Liver (tissue), 9 donors: ENCODE results near the gene ENAM. TPM values are rescaled to one million over a fixed set of nuclear protein-coding genes. Genes with fewer than 3 reads are reported as not detected.
"Not testable (repeated sequence)": the region's sequence is repeated elsewhere in the genome, so short reads cannot be mapped to it uniquely, and the experiment has no call there.

ENCODE experiments used
- DNase-seq: peaks from one replicate; pipeline ENCODE4 v3.0.0-alpha.2; 2017; ENCODE audit warnings: low spot score
- H3K27ac ChIP-seq, 2 donors: one replicate each; pipeline ENCODE4 v1.7.0; 2013; ENCODE audit warnings: inconsistent platforms in 2 of 2, low read length in 2 of 2, control low read depth in 1 of 2, low read depth in 1 of 2, mild to moderate bottlenecking in 1 of 2
- H3K27me3 ChIP-seq, 4 donors: one replicate each; pipeline versions ENCODE4 v1.6.1 to v1.7.0; 2013; ENCODE audit warnings: low read length in 3 of 4, inconsistent platforms in 1 of 4, mild to moderate bottlenecking in 1 of 4, moderate library complexity in 1 of 4; ENCODE audit not compliant: control insufficient read depth in 4 of 4, insufficient read depth in 4 of 4
- H3K36me3 ChIP-seq, 4 donors: one replicate each; pipeline versions ENCODE4 v1.6.1 to v1.7.0; 2013; ENCODE audit warnings: low read length in 3 of 4, mild to moderate bottlenecking in 3 of 4, low read depth in 1 of 4, moderate library complexity in 1 of 4; ENCODE audit not compliant: control insufficient read depth in 4 of 4, insufficient read depth in 3 of 4
- H3K4me1 ChIP-seq, 4 donors: one replicate each; pipeline versions ENCODE4 v1.6.1 to v1.7.0; 2013; ENCODE audit warnings: low read length in 3 of 4, mild to moderate bottlenecking in 3 of 4, moderate library complexity in 1 of 4; ENCODE audit not compliant: control insufficient read depth in 4 of 4, insufficient read depth in 4 of 4
- H3K4me3 ChIP-seq, 3 donors: one replicate each; pipeline versions ENCODE4 v1.6.1 to v1.7.0; 2013; ENCODE audit warnings: low read length in 3 of 3, control low read depth in 1 of 3, low read depth in 1 of 3, mild to moderate bottlenecking in 1 of 3
- H3K9ac ChIP-seq, 2 donors: one replicate each; pipeline ENCODE4 v1.7.0; 2013; ENCODE audit warnings: low read length in 2 of 2, mild to moderate bottlenecking in 2 of 2, moderate library complexity in 2 of 2, control low read depth in 1 of 2, low read depth in 1 of 2
- H3K9me3 ChIP-seq, 4 donors: one replicate each; pipeline versions ENCODE4 v1.6.1 to v1.7.0; 2013; ENCODE audit warnings: low read length in 3 of 4; ENCODE audit not compliant: control insufficient read depth in 4 of 4
- ATF3 ChIP-seq: IDR thresholded peaks from 2 replicates; pipeline ENCODE4 v1.6.1; 2016; ENCODE audit warnings: antibody characterized with exemption
- CTCF ChIP-seq: fragments of 150-350 bp; IDR thresholded peaks from 2 replicates; pipeline ENCODE4 v1.5.1; 2017; ENCODE audit warnings: improper control_type of control experiment, low read depth, low read length; ENCODE audit not compliant: missing input control
- EGR1 ChIP-seq, 2 donors: IDR thresholded peaks; 2 replicates each; pipeline ENCODE4 v1.6.1; 2016 to 2018; ENCODE audit warnings: antibody characterized with exemption in 2 of 2, low read depth in 2 of 2
- FOXA1 ChIP-seq: IDR thresholded peaks from 2 replicates; pipeline ENCODE4 v1.6.1; 2016; ENCODE audit warnings: antibody characterized with exemption
- FOXA2 ChIP-seq: IDR thresholded peaks from 2 replicates; pipeline ENCODE4 v1.6.1; 2016; ENCODE audit warnings: antibody characterized with exemption
- HNF4A ChIP-seq, 2 donors: conservative IDR thresholded peaks; 2 replicates each; pipeline ENCODE4 v1.6.1; 2016; ENCODE audit warnings: antibody characterized with exemption in 2 of 2, mild to moderate bottlenecking in 2 of 2
- HNF4G ChIP-seq: IDR thresholded peaks from 2 replicates; pipeline ENCODE4 v1.6.1; 2016; ENCODE audit warnings: antibody characterized with exemption
- JUND ChIP-seq, 2 donors: IDR thresholded peaks; 2 replicates each; pipeline ENCODE4 v1.6.1; 2016; ENCODE audit warnings: antibody characterized with exemption in 2 of 2
- MAX ChIP-seq: IDR thresholded peaks from 2 replicates; pipeline ENCODE4 v1.6.1; 2016; ENCODE audit warnings: antibody characterized with exemption
- NR2F2 ChIP-seq: IDR thresholded peaks from 2 replicates; pipeline ENCODE4 v1.6.1; 2016; ENCODE audit warnings: antibody characterized with exemption
- RAD21 ChIP-seq, 2 donors: IDR thresholded peaks; 2 replicates each; pipeline ENCODE4 v1.6.1; 2016; ENCODE audit warnings: antibody characterized with exemption in 2 of 2, mild to moderate bottlenecking in 2 of 2
- REST ChIP-seq: IDR thresholded peaks from 2 replicates; pipeline ENCODE4 v1.6.1; 2016; ENCODE audit warnings: antibody characterized with exemption, mild to moderate bottlenecking
- RXRA ChIP-seq, 2 donors: IDR thresholded peaks; 2 replicates each; pipeline ENCODE4 v1.6.1; 2017 to 2018; ENCODE audit warnings: antibody characterized with exemption in 2 of 2, mild to moderate bottlenecking in 1 of 2
- SP1 ChIP-seq: IDR thresholded peaks from 2 replicates; pipeline ENCODE4 v1.6.1; 2018; ENCODE audit warnings: antibody characterized with exemption, mild to moderate bottlenecking
- TAF1 ChIP-seq: conservative IDR thresholded peaks from 2 replicates; pipeline ENCODE4 v1.6.1; 2016; ENCODE audit warnings: antibody characterized with exemption, mild to moderate bottlenecking
- ZBTB33 ChIP-seq: IDR thresholded peaks from 2 replicates; pipeline ENCODE4 v1.6.1; 2016; ENCODE audit warnings: antibody characterized with exemption
- WGBS: extraction: QIAGEN DNeasy Blood & Tissue Kit; methylation state at CpG from one replicate; pipeline ENCODE4 v1.1.7; 2013; 5-methylcytosine and 5-hydroxymethylcytosine counted together
- polyA plus RNA-seq, 2 donors: library from polyadenylated mRNA; stranded (reverse) in 1 of 2; unstranded in 1 of 2; fragments of 200-250 nt in 1 of 2; fragments of >200 nt in 1 of 2; fragmentation: Nextera tagmentation in 1 of 2; extraction: Ambion mirVana in 1 of 2; gene quantifications; one replicate each; pipeline versions ENCODE4 v1.2.1 to v1.2.3, GENCODE V29; 2013 to 2015
- total RNA-seq, 2 donors: library from RNA; depleted of rRNA; stranded (reverse); fragments of >200 nt; gene quantifications; one replicate each; pipeline ENCODE4 v1.2.3, GENCODE V29; 2014
- donor health status: healthy.
- donor health status: healthy.
- donor health status: healthy.
- donor health status: healthy.
- donor health status: healthy.

ENAM gene
- total and polyA plus RNA-seq, 4 donors, result 0.25 to 0.50 (median 0.28) TPM

- Histone ChIP-seq H3K9ac (no peak overlapping the region), H3K4me3 (no peak overlapping the region), H3K4me1 (no peaks in the 10 kb centered on the region), H3K27me3 (no peaks in the 10 kb centered on the region), H3K27ac (no peak overlapping the region), H3K36me3 (no peaks in the 10 kb centered on the region), H3K9me3 (no peaks in the 10 kb centered on the region)
- DNase-seq, result no peak
- WGBS, result 86% methylated on average over 4 of the region's 4 CpGs
- no peak for TF ChIP-seq MAX
- TF ChIP-seq HNF4A (conservative IDR thresholded peaks at IDR 0.05), result no peak
- TF ChIP-seq SP1, result no peak
- no peak for TF ChIP-seq NR2F2
- TF ChIP-seq HNF4G, result no peak
- TF ChIP-seq TAF1, result no peak
- no peak for TF ChIP-seq CTCF
- no peak for TF ChIP-seq FOXA1
- no peak for TF ChIP-seq ATF3
- TF ChIP-seq RXRA (IDR thresholded peaks at IDR 0.05), result no peak
- TF ChIP-seq JUND (IDR thresholded peaks at IDR 0.05), result no peak
Measured at GRCh38 chr4:70660106-70660505, 31.6 kb downstream of the ENAM start.

- not testable (repeated sequence) for DNase-seq, H3K9me3 ChIP-seq, H3K4me3 ChIP-seq, H3K27me3 ChIP-seq, H3K27ac ChIP-seq, H3K4me1 ChIP-seq, H3K36me3 ChIP-seq, H3K9ac ChIP-seq
- 87% methylated on average over 5 of the region's 5 CpGs for WGBS
Measured at GRCh38 chr4:70661309-70661922, 32.9 kb downstream of the ENAM start.

- no peak for DNase-seq
- 91% methylated on average over 1 of the region's 1 CpG for WGBS
- H3K4me3 ChIP-seq, result no peak within 1 kb of the TSS
- no peaks in the 10 kb centered on the region for H3K36me3 ChIP-seq
- no peak within 1 kb of the TSS for H3K9ac ChIP-seq
- no peaks in the 10 kb centered on the region for H3K9me3 ChIP-seq
- H3K27ac ChIP-seq, result no peak within 1 kb of the TSS
- no peaks in the 10 kb centered on the region for H3K27me3 ChIP-seq
- no peaks in the 10 kb centered on the region for H3K4me1 ChIP-seq
- TF ChIP-seq TAF1, result no peak
- TF ChIP-seq FOXA2, result no peak
- no peak for TF ChIP-seq HNF4G
- no peak for TF ChIP-seq JUND (IDR thresholded peaks at IDR 0.05)
- TF ChIP-seq REST, result no peak
- TF ChIP-seq SP1, result no peak
- no peak for TF ChIP-seq RAD21 (IDR thresholded peaks at IDR 0.05)
- TF ChIP-seq EGR1 (IDR thresholded peaks at IDR 0.05; ENCODE audit: low read depth in 2 of 2), result no peak
- TF ChIP-seq ATF3, result no peak
- TF ChIP-seq MAX, result no peak
- no peak for TF ChIP-seq FOXA1
- TF ChIP-seq CTCF, result no peak
- no peak for TF ChIP-seq NR2F2
- no peak for TF ChIP-seq HNF4A (conservative IDR thresholded peaks at IDR 0.05)
- TF ChIP-seq RXRA (IDR thresholded peaks at IDR 0.05), result no peak
- no peak for TF ChIP-seq ZBTB33
Measured at GRCh38 chr4:70666369-70666768, 37.8 kb downstream of the ENAM start, which contains the start of gene JCHAIN. Gene JCHAIN, minus strand, starts transcription at chr4:70666508. Its CDS starts 18 bp downstream, at chr4:70666490.
